ENCODE results near the gene TRMT10C.

GRCh38 chr3:101531473-101532086 is 30.1 kb upstream of the TRMT10C start:
- TF ChIP-seq CTCF (conservative IDR thresholded peaks at IDR 0.05), result no peak
- TF ChIP-seq EZH2 (IDR thresholded peaks at IDR 0.05; ENCODE audit: low read depth), result no peak

Measured in PC-9 (cell line).